ENCODE results near the gene HOXC10. TPM values are rescaled to one million over a fixed set of nuclear protein-coding genes. Genes with fewer than 3 reads are reported as not detected.

The HOXC10 gene
- total RNA-seq, 1 donor = not detected

DNA sequence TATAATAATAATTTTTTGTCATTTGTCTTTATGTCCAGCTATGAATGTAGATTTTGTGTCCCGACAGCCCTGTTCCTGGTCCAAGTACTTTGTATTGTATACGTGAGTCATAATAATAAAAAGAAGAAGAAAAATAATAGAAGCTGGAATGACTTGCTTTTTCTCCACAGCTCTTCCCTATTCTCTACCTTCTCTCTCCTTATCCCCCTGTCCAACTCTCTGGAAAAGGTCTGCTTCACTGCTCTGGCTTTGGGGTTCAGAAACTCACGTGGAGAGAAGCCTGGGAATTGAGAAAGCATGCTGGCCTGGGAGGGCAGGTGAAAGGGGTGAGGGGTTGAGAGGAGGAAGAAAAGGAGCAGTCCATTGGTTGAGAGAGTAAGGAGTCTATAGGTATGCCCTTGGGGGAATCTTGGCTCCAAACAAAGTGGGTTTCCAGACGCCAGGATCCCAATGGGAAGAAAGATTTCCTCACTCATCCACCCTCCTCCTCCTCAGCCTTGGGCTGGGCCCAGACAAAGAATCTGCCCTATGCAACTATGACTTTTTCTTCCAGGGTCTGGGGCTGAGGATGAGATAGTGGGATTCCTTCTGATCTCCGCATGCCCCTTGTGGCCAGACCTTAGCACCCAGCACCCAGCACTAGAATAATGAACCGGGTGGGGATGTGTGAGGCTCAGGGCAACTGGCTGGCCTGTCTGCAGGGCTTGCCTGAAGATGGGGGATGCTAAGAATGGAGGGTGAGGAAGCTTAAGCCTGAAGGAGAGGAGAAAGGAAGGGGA is 27.9 kb downstream of the HOXC10 start:
- no peak overlapping the region for H3K4me3 ChIP-seq (ENCODE audit: low read depth, low read length)

DNA sequence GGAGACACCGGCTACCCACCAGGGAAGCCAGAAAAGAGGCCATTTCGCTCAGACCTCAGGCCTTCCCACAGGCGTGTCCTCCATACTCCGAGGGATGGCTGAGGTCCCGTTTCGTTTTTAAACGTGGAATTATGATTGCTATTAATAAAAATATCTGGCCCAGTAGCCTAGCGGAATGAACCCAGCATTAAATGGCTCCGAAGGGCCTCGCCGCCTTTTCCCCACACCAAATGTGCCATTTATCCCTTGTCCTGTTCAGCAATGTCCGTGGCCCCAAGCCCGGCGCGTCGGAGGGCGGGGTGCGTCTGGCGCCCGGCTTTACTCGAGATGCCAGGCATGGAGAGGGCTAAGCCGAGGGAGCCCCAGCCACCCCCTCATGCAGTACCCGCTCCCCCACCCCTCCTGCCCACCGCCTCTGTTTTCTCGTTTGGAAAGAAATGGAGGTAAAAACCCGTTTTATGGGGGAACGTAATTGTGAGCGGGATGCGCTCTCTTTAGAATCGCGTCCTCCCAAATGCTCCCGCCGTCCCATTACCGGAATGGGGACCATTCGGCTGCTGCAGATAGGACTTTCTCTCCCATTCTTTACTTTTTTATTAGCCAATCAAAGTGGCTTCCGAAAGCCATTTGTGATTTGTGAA is 29.6 kb downstream of the HOXC10 start:
- H3K4me3 ChIP-seq (ENCODE audit: low read depth, low read length) = no peak overlapping the region
- no peak for DNase-seq (ENCODE audit: low read depth)
- TF ChIP-seq, protein P1, sequence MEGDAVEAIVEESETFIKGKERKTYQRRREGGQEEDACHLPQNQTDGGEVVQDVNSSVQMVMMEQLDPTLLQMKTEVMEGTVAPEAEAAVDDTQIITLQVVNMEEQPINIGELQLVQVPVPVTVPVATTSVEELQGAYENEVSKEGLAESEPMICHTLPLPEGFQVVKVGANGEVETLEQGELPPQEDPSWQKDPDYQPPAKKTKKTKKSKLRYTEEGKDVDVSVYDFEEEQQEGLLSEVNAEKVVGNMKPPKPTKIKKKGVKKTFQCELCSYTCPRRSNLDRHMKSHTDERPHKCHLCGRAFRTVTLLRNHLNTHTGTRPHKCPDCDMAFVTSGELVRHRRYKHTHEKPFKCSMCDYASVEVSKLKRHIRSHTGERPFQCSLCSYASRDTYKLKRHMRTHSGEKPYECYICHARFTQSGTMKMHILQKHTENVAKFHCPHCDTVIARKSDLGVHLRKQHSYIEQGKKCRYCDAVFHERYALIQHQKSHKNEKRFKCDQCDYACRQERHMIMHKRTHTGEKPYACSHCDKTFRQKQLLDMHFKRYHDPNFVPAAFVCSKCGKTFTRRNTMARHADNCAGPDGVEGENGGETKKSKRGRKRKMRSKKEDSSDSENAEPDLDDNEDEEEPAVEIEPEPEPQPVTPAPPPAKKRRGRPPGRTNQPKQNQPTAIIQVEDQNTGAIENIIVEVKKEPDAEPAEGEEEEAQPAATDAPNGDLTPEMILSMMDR (IDR thresholded peaks at IDR 0.05; ENCODE audit: insufficient read depth, low read length) = no peak

More for the DNA sequence above, 27.9 kb downstream of the HOXC10 start:
- DNase-seq (ENCODE audit: low read depth) = no peak
- TF ChIP-seq, protein P1 (IDR thresholded peaks at IDR 0.05; ENCODE audit: insufficient read depth, low read length) = no peak

DNA sequence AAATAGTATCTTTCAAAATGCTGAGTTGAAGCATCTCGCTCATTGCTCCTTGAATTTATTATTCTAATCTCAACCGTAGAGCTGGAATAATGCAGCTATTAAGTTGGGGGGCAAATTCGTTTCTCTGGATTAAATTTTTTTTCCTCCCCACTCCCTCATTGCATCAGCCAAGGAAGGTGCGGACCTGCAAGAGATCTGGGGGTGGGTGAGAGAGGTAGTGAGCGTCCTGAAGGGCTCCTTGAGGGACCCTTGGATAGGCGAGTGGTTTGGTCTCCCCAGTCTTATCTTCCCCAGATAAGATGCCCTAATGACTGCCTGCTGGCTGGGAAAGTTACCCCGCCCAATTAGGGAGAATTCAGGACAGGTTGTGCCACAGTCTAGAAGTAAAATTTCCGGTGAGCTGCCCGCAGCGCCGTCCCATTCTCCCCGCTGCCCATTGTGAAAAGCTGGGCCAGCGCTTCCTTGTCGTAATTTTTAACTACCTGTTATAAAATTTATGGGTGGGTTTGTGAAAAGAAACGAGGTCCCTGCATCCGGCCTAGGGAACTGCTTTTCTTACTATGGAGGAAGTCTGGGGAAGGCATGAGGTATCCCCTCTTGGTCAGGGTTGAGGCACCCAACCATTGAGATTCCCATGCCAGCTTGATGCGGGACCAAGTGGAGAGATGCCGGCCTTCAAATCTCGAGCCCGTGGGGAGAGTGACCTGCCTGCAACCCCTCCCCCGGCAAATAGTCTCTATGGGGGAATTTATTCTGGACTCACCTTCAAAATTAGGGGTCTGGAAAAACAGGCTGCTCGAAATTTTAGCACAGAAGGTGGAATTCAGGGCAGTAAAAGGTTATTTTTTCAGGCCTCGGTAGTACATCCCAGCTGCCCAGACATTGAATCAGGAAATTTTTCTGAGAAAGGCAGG is 30.3 kb downstream of the HOXC10 start:
- DNase-seq (ENCODE audit: low read depth) = no peak
- TF ChIP-seq, protein P1 (IDR thresholded peaks at IDR 0.05; ENCODE audit: insufficient read depth, low read length) = no peak
- H3K4me3 ChIP-seq (ENCODE audit: low read depth, low read length) = no peak overlapping the region

DNA sequence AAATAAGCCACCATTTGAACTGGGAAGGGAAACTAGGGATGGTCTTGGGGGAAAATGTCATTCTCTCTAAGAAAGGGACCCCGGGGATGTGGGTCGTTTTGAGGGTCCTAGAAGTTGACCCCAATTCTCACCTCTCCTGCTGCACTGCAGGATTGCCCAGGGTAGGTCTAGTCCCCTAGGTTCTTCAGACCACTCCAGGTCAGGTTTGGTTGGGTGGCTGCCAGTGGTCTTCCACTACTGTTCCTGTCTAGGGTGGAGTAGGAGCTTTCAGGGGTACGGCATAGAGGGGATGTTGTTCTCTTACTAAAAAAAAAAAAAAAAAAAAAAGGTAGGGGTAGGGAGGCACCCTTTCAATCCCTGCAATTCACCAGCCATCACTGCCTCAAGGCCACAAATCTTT is 31.1 kb downstream of the HOXC10 start:
- H3K4me3 ChIP-seq (ENCODE audit: low read depth, low read length) = no peak overlapping the region
- TF ChIP-seq, protein P1 (IDR thresholded peaks at IDR 0.05; ENCODE audit: insufficient read depth, low read length) = no peak
- DNase-seq (ENCODE audit: low read depth) = no peak

DNA sequence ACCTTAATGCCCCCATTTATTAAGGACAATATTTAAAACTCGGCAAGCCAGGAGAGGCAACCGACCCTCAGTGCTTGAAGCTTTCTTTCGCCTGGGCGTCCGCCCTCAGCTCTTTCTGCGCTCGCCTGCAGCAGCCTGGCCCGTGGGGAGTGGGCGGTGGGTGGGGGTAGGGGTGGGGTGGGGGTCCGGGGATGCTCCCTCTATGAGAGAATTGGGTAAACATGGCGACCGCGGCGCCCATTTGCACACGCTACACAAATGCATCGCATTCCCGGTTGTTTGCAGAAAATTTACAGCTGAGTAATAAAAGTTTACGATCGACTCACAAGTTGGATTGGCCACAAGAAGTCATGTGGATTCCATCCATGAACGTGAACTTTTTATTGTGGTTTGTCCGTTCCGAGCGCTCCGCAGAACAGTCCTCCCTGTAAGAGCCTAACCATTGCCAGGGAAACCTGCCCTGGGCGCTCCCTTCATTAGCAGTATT is 31.6 kb downstream of the HOXC10 start:
- DNase-seq (ENCODE audit: low read depth) = peak; percentile 42
- TF ChIP-seq, protein P1 (IDR thresholded peaks at IDR 0.05; ENCODE audit: insufficient read depth, low read length) = no peak

DNA sequence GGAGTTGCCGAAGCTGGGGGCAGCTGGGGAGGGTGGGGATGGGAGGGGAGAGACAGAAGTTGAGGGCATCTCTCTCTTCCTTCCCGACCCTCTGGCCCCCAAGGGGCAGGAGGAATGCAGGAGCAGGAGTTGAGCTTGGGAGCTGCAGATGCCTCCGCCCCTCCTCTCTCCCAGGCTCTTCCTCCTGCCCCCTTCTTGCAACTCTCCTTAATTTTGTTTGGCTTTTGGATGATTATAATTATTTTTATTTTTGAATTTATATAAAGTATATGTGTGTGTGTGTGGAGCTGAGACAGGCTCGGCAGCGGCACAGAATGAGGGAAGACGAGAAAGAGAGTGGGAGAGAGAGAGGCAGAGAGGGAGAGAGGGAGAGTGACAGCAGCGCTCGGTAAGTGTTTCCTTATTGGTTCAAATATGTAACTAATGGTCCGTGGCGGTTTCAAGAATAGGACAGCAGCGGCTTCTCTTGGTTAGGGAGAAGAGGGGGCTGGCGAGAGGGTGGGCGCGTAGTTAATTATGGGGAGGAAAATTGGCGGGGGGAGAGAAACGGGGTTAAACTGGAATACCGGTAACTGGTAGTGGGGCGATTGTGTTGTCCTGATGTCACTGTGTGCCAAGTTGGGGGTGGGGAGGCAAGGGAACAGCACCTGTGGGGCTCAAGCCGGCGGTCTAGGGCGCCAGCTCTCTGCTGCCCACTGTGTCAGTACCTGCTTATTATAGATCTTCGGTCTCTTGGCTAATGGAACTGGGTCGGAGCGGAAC is 32.3 kb downstream of the HOXC10 start:
- TF ChIP-seq, protein P1 (IDR thresholded peaks at IDR 0.05; ENCODE audit: insufficient read depth, low read length) = peak; percentile 15
- DNase-seq (ENCODE audit: low read depth) = no peak
- peak overlapping the region; percentile 58 for H3K4me3 ChIP-seq (ENCODE audit: low read depth, low read length)

More for the DNA sequence above, 31.6 kb downstream of the HOXC10 start:
- peak overlapping the region; percentile 28 for H3K4me3 ChIP-seq (ENCODE audit: low read depth, low read length)
